Body of pancreas (tissue), 4 donors: ENCODE results near the gene MAZ. TPM values are rescaled to one million over a fixed set of nuclear protein-coding genes. Genes with fewer than 3 reads are reported as not detected.
"Not testable (repeated sequence)": the region's sequence is repeated elsewhere in the genome, so short reads cannot be mapped to it uniquely, and the experiment has no call there.

Experiments
- ATAC-seq: fragments of 150-250 bp; one replicate; pipeline ENCODE4 v1.9.1; 2016
- DNase-seq, 4 donors: peaks; one replicate each; pipeline ENCODE4 v3.0.0-alpha.2; 2019
- H3K27ac ChIP-seq, 4 donors: fragments of 200-600 bp; sonication (generic); 1 replicate in 3 of 4; 2 replicates in 1 of 4; pipeline versions ENCODE4 v1.5.1 to v1.6.1; 2016 to 2019; ENCODE audit warnings: mild to moderate bottlenecking in 1 of 4, mixed read lengths in 1 of 4, moderate library complexity in 1 of 4
- H3K27me3 ChIP-seq, 2 donors: fragments of 200-600 bp; sonication (generic); one replicate each; pipeline ENCODE4 v1.6.0; 2016; ENCODE audit warnings: mild to moderate bottlenecking in 1 of 2
- H3K36me3 ChIP-seq, 2 donors: fragments of 200-600 bp; sonication (generic); replicated peaks in 1 of 2; 2 replicates each; pipeline ENCODE4 v1.5.1; 2016; ENCODE audit warnings: low read depth in 2 of 2; ENCODE audit not compliant: insufficient read depth in 1 of 2
- H3K4me1 ChIP-seq: fragments of 200-600 bp; sonication (generic); one replicate; pipeline ENCODE4 v1.6.0; 2016
- H3K4me3 ChIP-seq, 2 donors: fragments of 200-600 bp; sonication (generic); 1 replicate in 1 of 2; 2 replicates in 1 of 2; pipeline ENCODE4 v1.5.1; 2016 to 2019
- H3K9me3 ChIP-seq, 3 donors: fragments of 200-600 bp; sonication (generic); 1 replicate in 2 of 3; 2 replicates in 1 of 3; pipeline ENCODE4 v1.5.1; 2016
- POLR2A ChIP-seq, 3 donors: fragments of 450-650 bp; IDR thresholded peaks; one replicate each; pipeline ENCODE4 v1.6.1; 2016; ENCODE audit warnings: antibody characterized with exemption in 3 of 3, mild to moderate bottlenecking in 2 of 3
- WGBS, 2 donors: methylation state at CpG; one replicate each; pipeline ENCODE4 v1.1.5; 2017; 5-methylcytosine and 5-hydroxymethylcytosine counted together
- intact Hi-C: fragments of 100-400 bp; cut with DNase I; formaldehyde crosslinking; loops from one replicate; pipeline ENCODE4 v1.15.1; 2023
- total RNA-seq, 2 donors: library from RNA; depleted of rRNA; stranded (reverse); fragments of >200 nt; gene quantifications; one replicate each; pipeline ENCODE4 v1.1.0, GENCODE V29; 2016
- TF ChIP-seq, protein P1 (sequence below), 7 experiments: fragments of 450-650 bp in 4 of 7; fragments of 200-600 bp in 3 of 7; sonication (generic) in 3 of 7; IDR thresholded peaks; one replicate each; pipeline ENCODE4 v1.5.1; 2016 to 2019; ENCODE audit warnings: antibody characterized with exemption in 7 of 7

MAZ gene
- total RNA-seq, 2 donors from 2014 or later = 57.9 to 125 TPM

DNA sequence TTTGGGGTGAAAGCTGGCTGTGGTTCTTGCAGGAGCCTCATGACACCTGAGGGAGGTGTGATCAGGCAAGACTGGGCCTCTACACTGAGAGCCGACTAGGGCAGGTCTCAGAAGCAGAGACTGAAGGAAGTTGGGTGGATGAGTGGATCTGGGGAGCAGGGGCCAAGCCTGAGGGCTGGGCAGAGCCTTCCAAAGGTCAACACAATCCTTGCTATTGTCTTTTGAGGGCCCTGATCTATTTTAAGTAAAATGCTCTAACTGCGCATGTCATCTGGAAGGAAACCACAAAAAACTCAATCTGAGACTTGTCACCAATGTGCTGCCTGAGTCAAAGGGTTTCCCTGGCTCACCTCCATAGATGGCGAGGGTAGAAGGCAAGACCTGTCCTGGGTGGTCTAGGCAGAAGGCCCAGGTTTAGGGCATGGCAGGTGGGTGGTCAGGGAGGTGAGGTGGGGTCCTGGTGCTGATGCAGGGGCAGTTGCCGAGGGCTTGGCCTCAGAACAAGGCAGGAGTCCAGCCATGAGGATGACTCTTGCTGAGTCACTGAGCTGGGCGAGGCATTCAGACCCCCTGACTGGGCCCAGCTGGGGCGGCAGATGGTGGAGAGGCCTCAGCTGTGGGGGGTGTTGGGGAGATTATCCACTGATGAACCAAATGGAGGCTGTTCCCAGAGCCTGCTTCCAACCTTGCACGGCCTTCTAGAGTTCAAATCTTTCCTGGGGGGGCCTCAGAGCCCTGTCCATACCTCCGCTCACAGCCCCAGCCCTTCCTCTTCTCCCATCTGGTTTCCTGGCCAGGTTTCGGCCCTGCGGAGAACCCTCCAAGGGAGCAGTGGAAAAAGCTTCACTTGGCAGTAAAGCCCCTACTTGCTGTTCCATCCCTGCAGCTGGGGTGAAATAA is 19.1 kb downstream of the MAZ start:
- Histone ChIP-seq H3K27me3 (no peaks in the 10 kb centered on the region), H3K36me3 (no peaks in the 10 kb centered on the region), H3K9me3 (no peaks in the 10 kb centered on the region), H3K4me3 (no peak overlapping the region), H3K27ac (peak overlapping the region; percentile 70 to 86 (median 78)), H3K4me1 (peaks cover 97% of the 10 kb centered on the region)
- ATAC-seq = no peak
- WGBS, 2 donors = 73 to 80% methylated on average over 8 to 10 of the region's 10 CpGs
- DNase-seq = peak in 1 of 4 donors; percentile 40
- TF ChIP-seq, protein P1, sequence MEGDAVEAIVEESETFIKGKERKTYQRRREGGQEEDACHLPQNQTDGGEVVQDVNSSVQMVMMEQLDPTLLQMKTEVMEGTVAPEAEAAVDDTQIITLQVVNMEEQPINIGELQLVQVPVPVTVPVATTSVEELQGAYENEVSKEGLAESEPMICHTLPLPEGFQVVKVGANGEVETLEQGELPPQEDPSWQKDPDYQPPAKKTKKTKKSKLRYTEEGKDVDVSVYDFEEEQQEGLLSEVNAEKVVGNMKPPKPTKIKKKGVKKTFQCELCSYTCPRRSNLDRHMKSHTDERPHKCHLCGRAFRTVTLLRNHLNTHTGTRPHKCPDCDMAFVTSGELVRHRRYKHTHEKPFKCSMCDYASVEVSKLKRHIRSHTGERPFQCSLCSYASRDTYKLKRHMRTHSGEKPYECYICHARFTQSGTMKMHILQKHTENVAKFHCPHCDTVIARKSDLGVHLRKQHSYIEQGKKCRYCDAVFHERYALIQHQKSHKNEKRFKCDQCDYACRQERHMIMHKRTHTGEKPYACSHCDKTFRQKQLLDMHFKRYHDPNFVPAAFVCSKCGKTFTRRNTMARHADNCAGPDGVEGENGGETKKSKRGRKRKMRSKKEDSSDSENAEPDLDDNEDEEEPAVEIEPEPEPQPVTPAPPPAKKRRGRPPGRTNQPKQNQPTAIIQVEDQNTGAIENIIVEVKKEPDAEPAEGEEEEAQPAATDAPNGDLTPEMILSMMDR (IDR thresholded peaks at IDR 0.05) = no peak
- TF ChIP-seq POLR2A (IDR thresholded peaks at IDR 0.05) = no peak
- intact Hi-C loops = no loop called here

DNA sequence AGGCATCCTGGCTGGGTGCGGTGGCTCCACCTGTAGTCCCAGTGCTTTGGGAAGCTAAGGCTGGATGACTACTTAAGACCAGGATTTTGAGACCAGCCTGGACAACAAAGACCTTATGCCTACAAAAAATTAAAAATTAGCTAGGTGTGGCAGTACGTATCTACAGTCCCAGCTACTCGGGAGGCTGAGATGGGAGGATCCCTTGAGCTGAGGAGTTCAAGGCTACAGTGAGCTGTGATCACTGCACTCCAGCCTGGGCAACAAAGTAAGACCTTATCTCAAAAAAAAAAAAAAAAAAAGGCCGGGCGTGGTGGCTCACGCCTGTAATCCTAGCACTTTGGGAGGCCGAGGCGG is 20.0 kb downstream of the MAZ start:
- TF ChIP-seq, protein P1 (IDR thresholded peaks at IDR 0.05) = no peak
- TF ChIP-seq POLR2A (IDR thresholded peaks at IDR 0.05) = no peak

DNA sequence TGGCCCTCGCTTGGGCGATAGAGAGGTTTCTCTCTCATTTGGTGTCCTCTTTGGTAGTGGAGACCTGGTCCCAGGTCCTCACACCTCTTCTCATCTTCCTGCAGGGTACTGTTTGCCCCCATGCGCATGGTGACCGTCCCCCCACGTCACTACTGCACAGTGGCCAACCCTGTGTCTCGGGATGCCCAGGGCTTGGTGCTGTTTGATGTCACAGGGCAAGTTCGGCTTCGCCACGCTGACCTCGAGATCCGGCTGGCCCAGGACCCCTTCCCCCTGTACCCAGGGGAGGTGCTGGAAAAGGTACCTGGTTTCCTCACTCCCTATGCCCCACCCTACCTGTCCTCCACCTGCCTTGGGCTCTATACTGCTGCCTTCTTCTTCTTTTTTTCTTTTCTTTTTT is 24.4 kb downstream of the MAZ start:
- no peaks in the 10 kb centered on the region for H3K9me3 ChIP-seq
- no peaks in the 10 kb centered on the region for H3K27me3 ChIP-seq
- peaks cover 9 to 13% of the 10 kb centered on the region in 2 donors for H3K36me3 ChIP-seq
- no peak for TF ChIP-seq POLR2A (IDR thresholded peaks at IDR 0.05)
- TF ChIP-seq, protein P1 (IDR thresholded peaks at IDR 0.05) = no peak
- WGBS, 2 donors = 94 to 99% methylated on average over 9 to 11 of the region's 11 CpGs
- no peak overlapping the region for H3K4me3 ChIP-seq
- H3K27ac ChIP-seq = peak overlapping the region in 3 of 4 donors; percentile 25 to 69 (median 29)
- peaks cover 62% of the 10 kb centered on the region for H3K4me1 ChIP-seq
- ATAC-seq = no peak
- DNase-seq = no peak
- intact Hi-C loops = no loop called here

More for the DNA sequence above, 20.0 kb downstream of the MAZ start:
- H3K27ac ChIP-seq = peak overlapping the region in 3 of 4 donors; percentile 77 to 86 (median 78)
- 82 to 90% methylated on average over 7 to 8 of the region's 8 CpGs for WGBS, 2 donors
- peaks cover 100% of the 10 kb centered on the region for H3K4me1 ChIP-seq
- H3K9me3 ChIP-seq = no peaks in the 10 kb centered on the region
- H3K27me3 ChIP-seq = no peaks in the 10 kb centered on the region
- H3K4me3 ChIP-seq = no peak overlapping the region
- ATAC-seq = no peak
- H3K36me3 ChIP-seq = no peaks in the 10 kb centered on the region
- intact Hi-C loops = no loop called here
- no peak for DNase-seq

DNA sequence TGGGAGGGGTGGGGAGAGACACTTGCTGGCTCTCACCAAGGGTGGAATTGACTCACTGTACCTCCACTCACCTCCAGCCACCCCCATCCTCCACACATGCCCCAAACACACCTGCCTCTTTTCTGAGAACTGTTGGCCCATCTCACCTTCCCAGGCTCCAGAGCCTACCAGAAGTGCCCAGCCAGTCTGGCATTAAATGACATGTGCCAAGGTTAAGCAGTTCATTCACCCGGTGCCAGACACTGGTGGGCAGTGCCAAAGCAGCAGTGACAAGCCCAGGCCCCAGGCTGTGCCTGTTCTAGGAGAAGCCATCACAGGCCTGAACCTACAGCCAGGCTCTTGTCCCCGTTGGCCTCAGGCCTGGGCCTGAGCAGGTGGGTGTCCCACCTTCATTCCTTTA is 25.2 kb downstream of the MAZ start:
- ATAC-seq (peak; percentile 77), DNase-seq (peak; percentile 81 to 94 (median 92))
- Histone ChIP-seq H3K36me3 (peaks cover 9 to 13% of the 10 kb centered on the region in 2 donors), H3K4me1 (peaks cover 55% of the 10 kb centered on the region), H3K27ac (peak overlapping the region in 2 of 4 donors; percentile 29 to 69), H3K27me3 (no peaks in the 10 kb centered on the region), H3K9me3 (no peaks in the 10 kb centered on the region), H3K4me3 (no peak overlapping the region)
- intact Hi-C loops = no loop called here
- no peak for TF ChIP-seq POLR2A (IDR thresholded peaks at IDR 0.05)
- WGBS, 2 donors = 12 to 48% methylated on average over 2 of the region's 2 CpGs

DNA sequence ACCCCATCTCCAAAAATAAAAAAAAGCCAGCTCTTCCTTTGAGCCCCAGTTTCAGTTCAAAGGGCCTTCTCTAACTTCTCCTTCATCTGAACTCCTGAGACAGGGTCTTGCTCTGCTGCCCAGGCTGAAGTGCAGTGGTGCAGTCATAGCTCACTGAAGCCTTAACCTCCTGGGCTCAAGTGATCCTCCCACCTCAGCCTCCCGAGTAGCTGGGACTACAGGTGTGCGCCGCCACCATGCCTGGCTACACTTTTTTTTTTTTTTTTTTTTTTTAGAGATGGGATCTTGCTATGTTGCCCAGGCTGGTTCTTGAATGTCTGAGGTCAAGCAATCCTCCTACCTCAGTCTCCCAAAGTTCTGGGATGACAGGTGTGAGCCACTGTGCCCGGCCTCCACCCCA is 26.9 kb downstream of the MAZ start:
- H3K4me1 ChIP-seq = peaks cover 38% of the 10 kb centered on the region
- 91 to 98% methylated on average over 4 of the region's 4 CpGs for WGBS, 2 donors
- ATAC-seq, H3K27ac ChIP-seq, H3K4me3 ChIP-seq, H3K27me3 ChIP-seq, H3K9me3 ChIP-seq, intact Hi-C loops, DNase-seq: not testable (repeated sequence)
- peaks cover 13 to 29% of the 10 kb centered on the region in 2 donors for H3K36me3 ChIP-seq
